Loucy (cell line): ENCODE measurements around the gene C1orf159.

Experiments
- EZH2phosphoT487 ChIP-seq: fragments of 200-600 bp; IDR thresholded peaks from 2 replicates; pipeline ENCODE4 v1.6.1; 2018; ENCODE audit warnings: antibody characterized with exemption, mild to moderate bottlenecking, moderate library complexity, borderline replicate concordance
- TF ChIP-seq, protein P1 (sequence below): fragments of 200-600 bp; sonication (generic); conservative IDR thresholded peaks from 2 replicates; pipeline ENCODE4 v1.5.1; 2014; ENCODE audit warnings: mild to moderate bottlenecking, antibody characterized with exemption, low read length

DNA sequence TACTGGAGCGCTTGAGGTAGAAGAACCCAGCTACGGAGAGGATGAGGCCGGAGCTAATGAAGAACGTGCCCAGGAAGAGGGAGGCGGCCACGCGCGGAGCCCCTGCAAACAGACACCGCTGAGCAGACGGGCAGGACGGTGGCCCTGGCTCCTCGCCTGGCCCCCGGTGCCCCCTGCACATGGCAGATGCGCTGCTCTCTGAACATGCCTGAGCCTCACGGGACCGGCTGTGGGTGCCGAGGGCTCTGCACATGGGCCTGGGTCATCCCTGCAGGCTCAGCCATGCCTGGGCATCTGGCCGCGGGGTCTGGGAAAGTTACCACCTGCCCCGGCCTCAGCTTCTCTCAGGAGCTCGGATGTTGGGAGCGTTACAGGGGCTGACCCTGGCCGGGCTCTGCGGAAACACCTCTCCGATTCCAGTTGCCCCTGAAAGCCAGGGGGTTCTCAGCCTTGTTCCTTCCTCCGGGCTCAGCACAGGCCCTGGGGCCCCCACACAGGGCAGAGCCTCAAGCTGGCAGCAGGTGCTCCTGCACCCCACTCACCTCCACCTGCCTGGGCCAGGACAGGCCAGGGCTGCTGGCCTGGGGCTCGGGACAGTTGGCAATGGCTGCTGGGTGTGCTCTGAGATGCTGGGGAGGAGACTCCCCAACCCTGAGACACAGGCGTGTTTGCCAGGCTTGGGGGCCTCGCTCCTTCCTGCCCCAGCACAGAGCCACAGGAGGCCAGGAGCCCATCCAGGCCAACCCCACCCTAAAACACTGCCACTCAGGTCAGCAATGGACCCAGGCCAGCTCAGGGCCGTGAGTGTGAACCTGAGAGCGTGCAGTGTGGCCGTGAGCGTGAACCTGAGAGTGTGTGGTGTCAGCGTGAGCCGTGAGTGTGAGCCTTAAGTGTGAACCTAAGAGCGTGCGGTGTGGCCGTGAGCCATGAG lies 29.7 kb downstream of the C1orf159 start:
- no peak for TF ChIP-seq EZH2phosphoT487
- TF ChIP-seq, protein P1, sequence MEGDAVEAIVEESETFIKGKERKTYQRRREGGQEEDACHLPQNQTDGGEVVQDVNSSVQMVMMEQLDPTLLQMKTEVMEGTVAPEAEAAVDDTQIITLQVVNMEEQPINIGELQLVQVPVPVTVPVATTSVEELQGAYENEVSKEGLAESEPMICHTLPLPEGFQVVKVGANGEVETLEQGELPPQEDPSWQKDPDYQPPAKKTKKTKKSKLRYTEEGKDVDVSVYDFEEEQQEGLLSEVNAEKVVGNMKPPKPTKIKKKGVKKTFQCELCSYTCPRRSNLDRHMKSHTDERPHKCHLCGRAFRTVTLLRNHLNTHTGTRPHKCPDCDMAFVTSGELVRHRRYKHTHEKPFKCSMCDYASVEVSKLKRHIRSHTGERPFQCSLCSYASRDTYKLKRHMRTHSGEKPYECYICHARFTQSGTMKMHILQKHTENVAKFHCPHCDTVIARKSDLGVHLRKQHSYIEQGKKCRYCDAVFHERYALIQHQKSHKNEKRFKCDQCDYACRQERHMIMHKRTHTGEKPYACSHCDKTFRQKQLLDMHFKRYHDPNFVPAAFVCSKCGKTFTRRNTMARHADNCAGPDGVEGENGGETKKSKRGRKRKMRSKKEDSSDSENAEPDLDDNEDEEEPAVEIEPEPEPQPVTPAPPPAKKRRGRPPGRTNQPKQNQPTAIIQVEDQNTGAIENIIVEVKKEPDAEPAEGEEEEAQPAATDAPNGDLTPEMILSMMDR = no peak
